Fibroblast of pulmonary artery (primary cell): Measurements from ENCODE around the gene DENND1B.

Experiments used
- DNase-seq: peaks from one replicate; pipeline ENCODE4 v3.0.0-alpha.2; 2010; ENCODE audit warnings: low read depth
- H3K4me3 ChIP-seq: replicated peaks from 2 replicates; pipeline ENCODE4 v1.5.1; 2011; ENCODE audit warnings: low read depth, mild to moderate bottlenecking, control low read depth, low read length, moderate library complexity
- CTCF ChIP-seq: IDR thresholded peaks from 2 replicates; pipeline ENCODE4 v1.5.1; 2011; ENCODE audit warnings: mild to moderate bottlenecking, control low read depth, low read length, inconsistent platforms; ENCODE audit errors: missing control alignments

The DENND1B gene

GRCh38 chr1:197620714-197621163 lies 154.5 kb downstream of the DENND1B start:
- DNase-seq = no peak
- TF ChIP-seq CTCF = no peak
- H3K4me3 ChIP-seq = no peak overlapping the region

GRCh38 chr1:197619008-197619640 lies 156.2 kb downstream of the DENND1B start:
- DNase-seq = peak; percentile 51
- TF ChIP-seq CTCF = peak; percentile 44
- H3K4me3 ChIP-seq = no peak overlapping the region

GRCh38 chr1:197618061-197618460 lies 157.2 kb downstream of the DENND1B start:
- H3K4me3 ChIP-seq = no peak overlapping the region
- no peak for TF ChIP-seq CTCF
- peak; percentile 34 for DNase-seq

- H3K4me3 ChIP-seq = no peak overlapping the region
- no peak for TF ChIP-seq CTCF
- no peak for DNase-seq
Observed at GRCh38 chr1:197615693-197616011, 159.6 kb downstream of the DENND1B start.

GRCh38 chr1:197614916-197615692 lies 160.2 kb downstream of the DENND1B start:
- peak; percentile 80 for TF ChIP-seq CTCF
- no peak overlapping the region for H3K4me3 ChIP-seq
- DNase-seq = peak; percentile 69

GRCh38 chr1:197606168-197606845 lies 169.0 kb downstream of the DENND1B start:
- H3K4me3 ChIP-seq = no peak overlapping the region
- DNase-seq = no peak
- TF ChIP-seq CTCF = no peak
